Measurements from ENCODE around the gene P2RY14.

The P2RY14 gene

DNA sequence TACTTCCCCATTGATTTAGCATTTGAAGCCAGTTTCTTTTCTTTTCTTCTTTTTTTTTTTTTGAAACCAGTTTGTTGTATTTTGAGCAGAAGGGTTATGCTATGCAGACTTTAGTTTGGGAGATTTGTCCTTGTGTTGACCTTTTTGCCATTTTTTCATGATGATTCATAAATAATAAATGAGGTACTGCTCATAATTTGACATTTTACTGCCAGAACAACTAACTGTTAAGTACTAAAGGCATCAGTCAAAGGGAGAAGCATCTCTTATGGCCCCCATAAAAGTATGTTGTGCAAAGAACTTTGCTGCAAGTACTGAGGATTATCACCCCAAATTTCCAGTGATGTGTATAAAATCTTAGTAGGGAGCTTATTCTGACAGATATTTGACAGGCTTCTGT is 40.0 kb upstream of the P2RY14 start:
- H3K4me3 ChIP-seq (ENCODE audit: low read depth, low read length), result no peak overlapping the region
- TF ChIP-seq, protein P1, sequence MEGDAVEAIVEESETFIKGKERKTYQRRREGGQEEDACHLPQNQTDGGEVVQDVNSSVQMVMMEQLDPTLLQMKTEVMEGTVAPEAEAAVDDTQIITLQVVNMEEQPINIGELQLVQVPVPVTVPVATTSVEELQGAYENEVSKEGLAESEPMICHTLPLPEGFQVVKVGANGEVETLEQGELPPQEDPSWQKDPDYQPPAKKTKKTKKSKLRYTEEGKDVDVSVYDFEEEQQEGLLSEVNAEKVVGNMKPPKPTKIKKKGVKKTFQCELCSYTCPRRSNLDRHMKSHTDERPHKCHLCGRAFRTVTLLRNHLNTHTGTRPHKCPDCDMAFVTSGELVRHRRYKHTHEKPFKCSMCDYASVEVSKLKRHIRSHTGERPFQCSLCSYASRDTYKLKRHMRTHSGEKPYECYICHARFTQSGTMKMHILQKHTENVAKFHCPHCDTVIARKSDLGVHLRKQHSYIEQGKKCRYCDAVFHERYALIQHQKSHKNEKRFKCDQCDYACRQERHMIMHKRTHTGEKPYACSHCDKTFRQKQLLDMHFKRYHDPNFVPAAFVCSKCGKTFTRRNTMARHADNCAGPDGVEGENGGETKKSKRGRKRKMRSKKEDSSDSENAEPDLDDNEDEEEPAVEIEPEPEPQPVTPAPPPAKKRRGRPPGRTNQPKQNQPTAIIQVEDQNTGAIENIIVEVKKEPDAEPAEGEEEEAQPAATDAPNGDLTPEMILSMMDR (IDR thresholded peaks at IDR 0.05; ENCODE audit: control insufficient read depth, extremely low read depth, insufficient read depth), result no peak
- DNase-seq (ENCODE audit: low read depth), result no peak

DNA sequence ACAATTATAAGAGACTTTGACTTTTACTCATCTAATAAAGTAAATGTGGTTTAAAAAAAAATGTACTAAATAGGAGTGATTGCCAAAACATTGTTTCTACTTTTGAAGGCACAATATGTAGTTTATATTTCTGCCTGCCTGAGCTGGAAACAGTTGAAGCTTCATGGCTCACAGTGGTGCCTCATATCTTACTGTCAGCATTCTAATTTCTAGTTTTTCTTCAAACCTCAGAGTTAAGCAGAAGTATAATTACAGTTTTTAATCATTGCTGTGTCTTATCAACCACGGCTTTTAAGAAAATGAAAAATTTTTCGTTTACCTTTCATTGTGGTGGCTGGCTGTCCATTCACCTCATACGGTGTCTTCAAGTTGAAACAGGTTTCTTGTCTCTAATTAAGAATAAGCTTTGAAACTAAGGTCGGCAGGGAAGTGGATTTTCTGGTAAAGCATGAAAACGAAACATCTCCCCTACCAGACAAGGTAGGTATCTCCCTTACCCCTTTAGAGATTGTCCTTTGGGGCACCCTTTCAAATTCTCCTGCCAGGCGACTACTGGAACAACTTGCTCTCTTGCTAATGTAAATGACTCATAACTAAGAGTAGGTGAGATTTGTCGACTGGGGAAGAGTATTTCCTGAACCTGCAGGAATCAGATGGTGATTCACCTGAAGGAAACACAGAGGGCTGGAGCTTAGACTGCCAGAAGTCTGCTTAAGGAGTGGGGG is 38.1 kb upstream of the P2RY14 start, which contains the start of gene GPR87:
GPR87 (minus strand) TSS at position 554 of the 725 bp plus-strand sequence. CDS start 16,720 bp downstream, outside the sequence.
- no peak for DNase-seq (ENCODE audit: low read depth)
- no peak within 1 kb of the TSS for H3K4me3 ChIP-seq (ENCODE audit: low read depth, low read length)

DNA sequence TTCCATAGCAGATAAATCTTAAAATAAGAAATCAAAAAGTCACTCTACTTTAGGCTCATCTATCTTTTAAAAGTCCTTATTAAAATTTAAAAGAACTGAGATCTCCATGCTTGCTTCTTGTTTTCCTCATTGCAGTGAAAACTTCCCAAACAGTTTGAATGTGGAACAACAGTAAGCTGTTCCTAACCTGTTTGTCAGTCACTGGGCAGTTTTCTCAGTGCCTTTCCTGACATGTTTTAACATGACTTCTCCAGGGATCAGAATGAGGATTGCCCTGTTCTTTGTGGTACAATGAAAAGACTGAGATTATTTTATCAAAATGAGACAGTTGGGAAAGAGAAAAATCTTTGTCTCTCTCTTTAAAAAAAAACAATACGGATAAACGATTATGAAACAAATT is 37.5 kb upstream of the P2RY14 start:
- no peak overlapping the region for H3K4me3 ChIP-seq (ENCODE audit: low read depth, low read length)
- TF ChIP-seq, protein P1 (IDR thresholded peaks at IDR 0.05; ENCODE audit: control insufficient read depth, extremely low read depth, insufficient read depth), result no peak
- DNase-seq (ENCODE audit: low read depth), result no peak

More for the DNA sequence above, 38.1 kb upstream of the P2RY14 start, which contains the start of gene GPR87:
- TF ChIP-seq, protein P1 (IDR thresholded peaks at IDR 0.05; ENCODE audit: control insufficient read depth, extremely low read depth, insufficient read depth), result no peak

DNA sequence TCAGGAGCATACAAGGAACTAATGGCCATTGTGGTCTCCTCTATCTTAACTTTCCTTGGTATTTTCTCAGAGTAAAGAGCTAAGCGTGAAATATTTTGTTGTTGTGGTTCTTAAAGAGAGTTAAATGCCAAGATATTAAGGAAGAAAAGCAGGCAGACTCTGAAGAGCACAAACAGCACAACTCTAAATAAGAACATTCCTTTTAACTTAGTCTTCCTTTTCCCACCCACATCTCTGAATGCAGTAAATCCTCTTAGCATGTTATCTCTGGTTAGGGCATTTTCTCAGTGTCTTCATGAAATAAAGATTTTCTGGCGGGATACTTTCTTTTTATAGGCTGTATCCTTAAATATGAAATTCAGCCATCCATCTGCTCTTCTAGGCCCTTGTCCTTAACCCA is 36.8 kb upstream of the P2RY14 start:
- TF ChIP-seq, protein P1 (IDR thresholded peaks at IDR 0.05; ENCODE audit: control insufficient read depth, extremely low read depth, insufficient read depth), result no peak
- no peak for DNase-seq (ENCODE audit: low read depth)

DNA sequence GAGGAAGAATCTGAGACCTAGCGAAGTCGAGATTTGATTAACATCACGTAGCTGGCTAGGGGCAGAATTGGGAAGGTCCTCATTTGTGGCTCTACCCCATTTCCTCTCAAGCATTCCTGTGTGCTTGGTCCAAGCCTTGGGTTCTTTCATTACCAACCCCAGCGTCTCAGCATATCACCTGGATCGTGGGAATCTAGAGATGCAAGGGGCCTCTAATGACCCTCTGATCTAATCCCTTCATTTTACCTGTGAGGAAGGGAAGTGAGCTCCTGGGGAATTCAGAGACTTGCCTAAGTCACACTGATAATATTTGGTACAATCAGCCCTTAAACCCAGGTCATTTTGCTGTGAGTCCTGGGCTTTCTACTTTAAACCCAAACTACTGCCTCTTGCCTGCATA is 36.3 kb upstream of the P2RY14 start:
- no peak for DNase-seq (ENCODE audit: low read depth)
- H3K4me3 ChIP-seq (ENCODE audit: low read depth, low read length), result no peak overlapping the region
- TF ChIP-seq, protein P1 (IDR thresholded peaks at IDR 0.05; ENCODE audit: control insufficient read depth, extremely low read depth, insufficient read depth), result no peak

More for the DNA sequence above, 36.8 kb upstream of the P2RY14 start:
- no peak overlapping the region for H3K4me3 ChIP-seq (ENCODE audit: low read depth, low read length)

DNA sequence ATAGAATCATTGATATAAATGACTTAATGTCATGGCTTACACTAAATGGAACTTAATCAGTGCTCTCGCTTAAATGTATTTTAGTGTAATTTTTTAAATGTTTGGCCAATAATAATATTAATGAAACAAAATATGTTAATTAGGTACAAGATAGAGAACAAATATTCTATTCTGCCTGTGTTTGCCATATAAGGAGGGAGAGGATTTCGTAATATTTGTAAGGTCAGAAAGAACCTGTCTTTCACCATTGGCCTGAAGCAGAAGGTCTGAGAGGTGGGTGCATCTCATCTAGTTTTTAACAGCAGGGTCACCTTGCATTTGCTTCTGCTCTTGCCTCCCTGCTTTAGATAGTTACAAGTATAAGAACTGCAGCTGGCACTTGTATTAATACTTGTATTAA is 35.8 kb upstream of the P2RY14 start:
- no peak overlapping the region for H3K4me3 ChIP-seq (ENCODE audit: low read depth, low read length)
- no peak for DNase-seq (ENCODE audit: low read depth)
- TF ChIP-seq, protein P1 (IDR thresholded peaks at IDR 0.05; ENCODE audit: control insufficient read depth, extremely low read depth, insufficient read depth), result no peak

DNA sequence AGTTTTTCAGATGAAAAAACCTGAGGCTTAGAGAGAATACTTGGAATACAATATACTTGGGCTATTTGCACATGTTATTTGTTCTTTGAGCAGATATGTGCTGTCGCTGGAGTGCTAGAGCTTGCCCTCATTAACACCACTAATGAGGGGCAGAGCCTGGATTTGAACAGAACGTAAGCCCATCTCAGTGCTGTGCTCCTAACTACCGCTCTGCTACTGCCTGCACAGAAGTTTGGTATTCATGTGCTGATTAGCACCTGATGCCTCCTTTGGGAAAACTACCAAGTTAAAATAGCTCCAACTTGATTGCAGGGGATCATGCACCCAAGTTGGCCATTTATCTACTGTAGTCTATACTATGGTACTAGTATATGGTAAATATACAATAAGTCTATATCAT is 34.6 kb upstream of the P2RY14 start:
- H3K4me3 ChIP-seq (ENCODE audit: low read depth, low read length), result no peak overlapping the region
- no peak for DNase-seq (ENCODE audit: low read depth)
- TF ChIP-seq, protein P1 (IDR thresholded peaks at IDR 0.05; ENCODE audit: control insufficient read depth, extremely low read depth, insufficient read depth), result no peak
